SU-DHL-6 (cell line): Measurements from ENCODE around the gene PPFIA2.
"Not testable (repeated sequence)": the region's sequence is repeated elsewhere in the genome, so short reads cannot be mapped to it uniquely, and the experiment has no call there.

Source experiments
- H2AFZ ChIP-seq: fragments of 200-600 bp; sonication (generic); 2 replicates; pipeline ENCODE4 v1.6.1; 2014; ENCODE audit warnings: low read depth, mild to moderate bottlenecking, moderate library complexity, mixed read lengths, antibody characterized with exemption, low read length; ENCODE audit not compliant: severe bottlenecking
- H3F3A ChIP-seq: fragments of 200-600 bp; shearing (Covaris generic); 2 replicates; pipeline ENCODE4 v1.6.0; 2016; ENCODE audit warnings: antibody characterized with exemption, mild to moderate bottlenecking; ENCODE audit not compliant: insufficient read depth
- H3K27ac ChIP-seq: fragments of 200-600 bp; sonication (generic); 2 replicates; pipeline ENCODE4 v1.5.1; 2016; ENCODE audit warnings: low read depth, mild to moderate bottlenecking, low read length, moderate library complexity, mixed read lengths
- H3K27me3 ChIP-seq: fragments of 200-600 bp; sonication (generic), shearing (Covaris generic); 2 replicates; pipeline ENCODE4 v1.6.0; 2014; ENCODE audit warnings: mild to moderate bottlenecking, low read length
- H3K36me3 ChIP-seq: fragments of 200-600 bp; sonication (generic); 2 replicates; pipeline ENCODE4 v1.6.1; 2014; ENCODE audit warnings: mild to moderate bottlenecking, low read length, mixed read lengths
- H3K4me2 ChIP-seq: fragments of 300-600, 200-600 bp; shearing (Covaris generic), sonication (generic); 2 replicates; pipeline ENCODE4 v1.6.0; 2014; ENCODE audit warnings: low read length, low read depth, mild to moderate bottlenecking; ENCODE audit not compliant: poor library complexity, severe bottlenecking
- H3K4me3 ChIP-seq: fragments of 200-600 bp; sonication (generic); 2 replicates; pipeline ENCODE4 v1.5.1; 2014; ENCODE audit warnings: antibody characterized with exemption, low read length, mild to moderate bottlenecking, mixed read lengths; ENCODE audit not compliant: insufficient read depth, poor library complexity, severe bottlenecking
- H3K79me2 ChIP-seq: fragments of 200-600 bp; sonication (generic); 2 replicates; pipeline ENCODE4 v1.6.1; 2014; ENCODE audit warnings: mild to moderate bottlenecking, low read length, moderate library complexity; ENCODE audit not compliant: insufficient read depth
- H3K9ac ChIP-seq: fragments of 200-600 bp; sonication (generic); 2 replicates; pipeline ENCODE4 v1.7.0; 2014; ENCODE audit warnings: mild to moderate bottlenecking, low read length
- H3K9me2 ChIP-seq: fragments of 200-600 bp; sonication (generic); replicated peaks from 2 replicates; pipeline ENCODE4 v1.6.1; 2014; ENCODE audit warnings: low read length; ENCODE audit not compliant: insufficient read depth
- H3K9me3 ChIP-seq: fragments of 200-600 bp; sonication (generic); 2 replicates; pipeline ENCODE4 v1.6.1; 2014; ENCODE audit warnings: low read length, mixed read lengths; ENCODE audit not compliant: insufficient read depth
- H4K20me1 ChIP-seq: fragments of 200-600 bp; sonication (generic); 2 replicates; pipeline ENCODE4 v1.6.1; 2014; ENCODE audit warnings: low read depth, mild to moderate bottlenecking, antibody characterized with exemption, low read length, moderate library complexity, mixed read lengths
- CTCF ChIP-seq: fragments of 200-600 bp; sonication (generic); IDR thresholded peaks from one replicate; pipeline ENCODE4 v1.5.1; 2017; ENCODE audit warnings: antibody characterized with exemption, mild to moderate bottlenecking, low read length, moderate library complexity; ENCODE audit not compliant: insufficient read depth, poor library complexity, severe bottlenecking
- EZH2phosphoT487 ChIP-seq: fragments of 200-600 bp; sonication (generic), shearing (Covaris generic); conservative IDR thresholded peaks from 2 replicates; pipeline ENCODE4 v1.6.1; 2018; ENCODE audit warnings: mild to moderate bottlenecking, antibody characterized with exemption, low read length, moderate library complexity, mixed read lengths

PPFIA2 gene

DNA sequence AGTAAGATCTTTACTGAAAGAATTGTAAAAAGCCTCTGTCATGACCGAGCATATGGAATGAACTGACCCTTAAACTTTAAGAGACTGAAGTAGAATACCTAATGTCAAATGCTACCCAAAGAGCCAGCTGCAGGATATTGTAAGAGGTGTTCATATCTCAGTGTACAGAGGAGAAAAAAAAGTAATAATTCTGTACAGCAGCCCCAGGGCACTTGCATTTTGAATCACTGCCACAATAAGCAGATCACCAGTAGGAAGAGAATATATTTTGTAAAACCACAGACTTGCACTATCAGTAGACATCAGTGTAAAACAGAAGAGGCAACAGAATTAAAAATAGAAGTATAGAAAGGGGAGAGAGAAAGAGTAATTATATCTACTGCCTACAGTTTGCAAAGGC, 162.6 kb downstream of the PPFIA2 start:
- Histone ChIP-seq H3K79me2 (no peaks in the 10 kb centered on the region), H3K9me2 (no peaks in the 10 kb centered on the region), H4K20me1 (no peaks in the 10 kb centered on the region), H2AFZ (no peak overlapping the region), H3F3A (no peaks in the 10 kb centered on the region), H3K9ac (no peak overlapping the region), H3K36me3 (no peaks in the 10 kb centered on the region), H3K9me3 (no peaks in the 10 kb centered on the region), H3K27ac (no peak overlapping the region), H3K4me2 (no peak overlapping the region), H3K4me3 (no peak overlapping the region), H3K27me3 (no peaks in the 10 kb centered on the region)
- TF ChIP-seq EZH2phosphoT487 = no peak
- no peak for TF ChIP-seq CTCF

DNA sequence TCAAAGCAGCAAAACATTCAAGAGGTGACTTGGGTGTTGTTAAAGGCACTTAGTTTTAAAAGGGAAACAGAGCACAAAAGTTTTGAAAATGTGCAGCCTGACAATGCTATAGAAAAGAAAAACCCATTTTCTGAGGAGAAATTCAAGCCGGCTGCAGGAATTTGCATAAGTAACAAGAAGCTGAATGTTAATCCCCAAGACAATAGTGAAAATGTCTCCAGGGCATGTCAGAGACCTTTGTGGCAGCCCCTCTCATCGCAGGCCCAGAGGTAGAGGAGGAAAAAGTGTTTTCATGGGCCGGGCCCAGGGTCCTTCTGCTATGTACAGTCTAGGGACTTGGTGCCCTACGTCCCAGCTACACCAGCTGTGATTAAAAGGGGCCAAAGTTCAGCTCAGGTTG, 167.9 kb downstream of the PPFIA2 start:
- H2AFZ ChIP-seq = no peak overlapping the region
- H3K9me2 ChIP-seq = no peaks in the 10 kb centered on the region
- H4K20me1 ChIP-seq = no peaks in the 10 kb centered on the region
- H3K27me3 ChIP-seq = no peaks in the 10 kb centered on the region
- H3K36me3 ChIP-seq = no peaks in the 10 kb centered on the region
- H3K4me3 ChIP-seq = no peak overlapping the region
- no peak for TF ChIP-seq EZH2phosphoT487
- H3K27ac ChIP-seq = no peak overlapping the region
- no peak overlapping the region for H3K9ac ChIP-seq
- no peaks in the 10 kb centered on the region for H3K79me2 ChIP-seq
- H3K9me3 ChIP-seq = peaks cover 4% of the 10 kb centered on the region; the same call in 1 of the 2 replicates
- no peak overlapping the region for H3K4me2 ChIP-seq
- H3F3A ChIP-seq = no peaks in the 10 kb centered on the region

- not testable (repeated sequence) for H3K27me3 ChIP-seq, H3K79me2 ChIP-seq, H3K27ac ChIP-seq, H3K9me2 ChIP-seq, H3K36me3 ChIP-seq, H3K4me3 ChIP-seq, H3K9ac ChIP-seq, H4K20me1 ChIP-seq, H3K4me2 ChIP-seq, H3F3A ChIP-seq, H2AFZ ChIP-seq, H3K9me3 ChIP-seq
Measured at GRCh38 chr12:81590703-81591102, 168.4 kb downstream of the PPFIA2 start.

- no peaks in the 10 kb centered on the region for H3K36me3 ChIP-seq
- no peak overlapping the region for H3K4me3 ChIP-seq
- H3K9me2 ChIP-seq = no peaks in the 10 kb centered on the region
- H3K79me2 ChIP-seq = no peaks in the 10 kb centered on the region
- TF ChIP-seq EZH2phosphoT487 (no peak), CTCF (no peak)
- no peak overlapping the region for H3K27ac ChIP-seq
- H3K4me2 ChIP-seq = no peak overlapping the region
- no peak overlapping the region for H3K9ac ChIP-seq
- H3F3A ChIP-seq = no peaks in the 10 kb centered on the region
- H4K20me1 ChIP-seq = no peaks in the 10 kb centered on the region
- H2AFZ ChIP-seq = no peak overlapping the region
- H3K27me3 ChIP-seq = no peaks in the 10 kb centered on the region
- H3K9me3 ChIP-seq = peaks cover 4% of the 10 kb centered on the region; the same call in 1 of the 2 replicates
Measured at GRCh38 chr12:81588235-81589008, 170.7 kb downstream of the PPFIA2 start.
